IPS-15b (cell line): ENCODE results near the gene DROSHA.

Source experiments
- H3K27me3 ChIP-seq: one replicate; pipeline ENCODE4 v1.6.1; 2013; ENCODE audit warnings: low read length; ENCODE audit not compliant: control insufficient read depth, insufficient read depth
- H3K36me3 ChIP-seq: one replicate; pipeline ENCODE4 v1.6.1; 2013; ENCODE audit warnings: low read length; ENCODE audit not compliant: control insufficient read depth, insufficient read depth
- H3K4me1 ChIP-seq: one replicate; pipeline ENCODE4 v1.6.1; 2013; ENCODE audit warnings: mild to moderate bottlenecking, low read length; ENCODE audit not compliant: control insufficient read depth, insufficient read depth
- H3K4me3 ChIP-seq: one replicate; pipeline ENCODE4 v1.5.1; 2013; ENCODE audit warnings: low read depth, low read length
- H3K9ac ChIP-seq: one replicate; pipeline ENCODE4 v1.6.1; 2013; ENCODE audit warnings: low read depth, mild to moderate bottlenecking, low read length
- H3K9me3 ChIP-seq: one replicate; pipeline ENCODE4 v1.6.1; 2013; ENCODE audit warnings: mild to moderate bottlenecking, low read length; ENCODE audit not compliant: control insufficient read depth, insufficient read depth

The DROSHA gene

DNA sequence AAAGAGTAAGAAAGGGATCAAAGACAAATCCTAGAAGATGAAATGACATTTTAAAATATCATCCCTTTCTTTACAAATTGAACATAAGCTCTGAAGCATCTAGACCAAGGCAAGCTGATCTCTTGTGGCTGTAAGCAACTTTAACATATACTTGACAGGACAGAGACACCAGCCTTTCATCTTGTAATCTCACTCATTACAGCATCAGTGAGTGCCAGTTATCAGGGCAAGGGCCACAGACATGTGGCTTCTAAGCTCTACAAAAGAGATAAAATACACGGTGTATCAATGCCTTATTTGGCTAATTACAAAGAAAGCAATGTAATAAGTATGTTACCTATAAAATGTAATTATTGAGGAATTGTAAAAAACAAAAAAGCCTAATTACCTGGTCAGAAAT is 95.0 kb downstream of the DROSHA start:
- Histone ChIP-seq H3K4me1 (no peaks in the 10 kb centered on the region), H3K9ac (no peak overlapping the region), H3K36me3 (peaks cover 2% of the 10 kb centered on the region), H3K9me3 (no peaks in the 10 kb centered on the region), H3K27me3 (no peaks in the 10 kb centered on the region), H3K4me3 (no peak overlapping the region)

DNA sequence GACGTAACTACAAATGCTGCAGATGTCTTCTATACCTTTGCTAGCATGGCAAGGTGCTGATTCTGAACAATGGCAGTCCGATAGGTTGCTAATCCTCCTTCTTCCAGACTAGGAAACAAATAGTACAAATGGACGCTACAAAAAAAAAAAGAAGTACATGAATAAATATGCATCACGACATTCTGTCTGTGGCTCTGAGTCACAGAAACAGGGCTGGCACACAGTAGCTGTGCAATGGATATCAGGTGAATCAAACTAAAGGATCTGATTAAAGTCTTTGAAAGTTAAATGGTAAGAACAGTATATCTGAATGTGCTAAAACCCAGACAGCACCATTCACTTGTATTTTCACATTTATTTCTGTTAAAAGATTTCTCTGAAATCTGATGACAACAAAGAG is 96.2 kb downstream of the DROSHA start:
- no peaks in the 10 kb centered on the region for H3K27me3 ChIP-seq
- H3K36me3 ChIP-seq: peaks cover 2% of the 10 kb centered on the region
- H3K9ac ChIP-seq: no peak overlapping the region
- H3K4me3 ChIP-seq: no peak overlapping the region
- no peaks in the 10 kb centered on the region for H3K9me3 ChIP-seq
- H3K4me1 ChIP-seq: no peaks in the 10 kb centered on the region

GRCh38 chr5:31434898-31435297 is 97.0 kb downstream of the DROSHA start:
- H3K36me3 ChIP-seq: peaks cover 2% of the 10 kb centered on the region
- H3K9me3 ChIP-seq: no peaks in the 10 kb centered on the region
- H3K4me1 ChIP-seq: no peaks in the 10 kb centered on the region
- no peak overlapping the region for H3K4me3 ChIP-seq
- no peak overlapping the region for H3K9ac ChIP-seq
- no peaks in the 10 kb centered on the region for H3K27me3 ChIP-seq

DNA sequence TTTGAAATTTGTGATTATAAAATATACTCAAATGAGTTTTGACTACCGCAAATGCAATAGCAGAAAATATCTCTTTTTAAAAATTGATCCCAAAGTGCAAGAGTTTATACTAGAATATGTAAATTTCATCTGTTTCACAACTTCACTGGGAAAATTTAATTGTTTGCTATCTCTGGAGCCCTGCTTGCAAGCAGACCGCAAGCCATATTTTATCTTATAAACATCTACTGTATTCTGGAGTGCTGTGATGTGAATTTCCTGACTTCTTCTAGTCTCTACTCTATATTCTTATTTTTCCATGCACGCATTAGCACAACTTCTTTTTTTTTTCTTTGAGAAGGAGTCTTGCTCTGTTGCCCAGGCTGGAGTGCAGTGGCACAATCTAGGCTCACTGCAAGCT is 98.7 kb downstream of the DROSHA start:
- Histone ChIP-seq H3K4me1 (peaks cover 4% of the 10 kb centered on the region), H3K9ac (no peak overlapping the region), H3K9me3 (no peaks in the 10 kb centered on the region), H3K4me3 (no peak overlapping the region), H3K36me3 (no peaks in the 10 kb centered on the region), H3K27me3 (no peaks in the 10 kb centered on the region)

DNA sequence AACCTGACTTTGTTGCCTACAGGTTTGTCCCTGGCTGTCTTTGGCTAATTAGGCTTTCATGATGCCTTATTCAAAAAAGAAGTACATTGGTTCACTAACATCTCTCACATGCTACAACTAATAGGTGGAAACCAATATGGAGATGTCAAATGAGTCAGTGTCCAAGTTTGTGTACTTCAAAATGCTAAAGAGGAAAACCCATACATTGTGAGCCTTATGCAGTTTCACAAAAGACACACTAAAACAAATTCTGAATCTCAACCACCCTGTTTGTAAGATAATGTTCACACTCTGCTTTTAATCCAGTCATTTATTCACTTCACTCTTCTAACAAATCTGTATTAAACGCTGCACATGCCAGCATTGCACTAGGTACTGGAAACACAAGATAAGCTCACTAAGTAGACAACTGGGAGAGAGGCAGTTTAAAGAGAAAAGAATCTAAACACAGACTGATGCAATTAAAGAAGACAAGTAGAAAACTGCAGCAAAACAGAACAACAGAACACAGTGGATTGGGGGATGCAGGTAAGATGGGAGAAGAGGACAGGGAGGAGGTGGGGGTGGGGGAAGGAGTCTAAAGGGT is 104.1 kb downstream of the DROSHA start:
- H3K36me3 ChIP-seq: no peaks in the 10 kb centered on the region
- peaks cover 18% of the 10 kb centered on the region for H3K4me1 ChIP-seq
- H3K9ac ChIP-seq: no peak overlapping the region
- no peaks in the 10 kb centered on the region for H3K9me3 ChIP-seq
- H3K27me3 ChIP-seq: no peaks in the 10 kb centered on the region
- no peak overlapping the region for H3K4me3 ChIP-seq

GRCh38 chr5:31427013-31427723 is 104.7 kb downstream of the DROSHA start:
- Histone ChIP-seq H3K4me1 (peaks cover 18% of the 10 kb centered on the region), H3K9ac (no peak overlapping the region), H3K9me3 (no peaks in the 10 kb centered on the region), H3K4me3 (no peak overlapping the region), H3K36me3 (no peaks in the 10 kb centered on the region), H3K27me3 (no peaks in the 10 kb centered on the region)

DNA sequence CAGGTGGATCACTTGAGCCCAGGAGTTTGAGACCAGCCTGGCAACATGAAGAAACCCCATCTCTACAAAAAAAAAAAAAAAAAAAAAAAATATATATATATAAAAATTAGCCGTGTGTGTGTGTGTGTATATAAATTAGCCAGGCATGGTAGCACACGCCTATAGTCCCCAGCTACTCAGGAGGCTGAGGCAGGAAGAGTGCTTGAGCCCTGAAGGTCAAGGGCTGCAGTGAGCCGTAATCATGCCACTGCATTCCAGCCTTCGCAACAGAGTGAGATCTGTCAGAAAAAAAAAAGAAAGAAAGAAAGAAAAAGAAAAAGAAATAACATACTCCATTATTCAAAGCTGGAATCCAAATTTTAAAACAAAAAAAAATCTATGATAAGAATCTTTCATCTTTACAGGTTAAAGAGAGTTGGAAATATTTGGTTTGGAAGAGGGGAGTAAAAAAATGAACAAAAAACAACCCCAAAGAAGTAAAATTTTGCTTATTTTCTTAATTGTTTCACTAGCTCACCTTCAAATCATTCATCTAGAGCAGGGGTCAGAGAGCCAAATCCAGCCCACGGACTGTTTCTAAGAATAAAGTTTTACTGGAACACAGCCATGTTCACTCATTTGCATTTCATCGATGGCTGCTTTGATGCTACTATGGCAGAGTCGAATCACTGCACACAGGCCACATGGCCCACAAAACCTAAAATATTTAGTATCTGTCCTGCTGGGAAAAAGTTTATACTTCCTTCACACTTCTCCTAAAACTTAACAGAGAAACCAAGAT is 109.9 kb downstream of the DROSHA start:
- Histone ChIP-seq H3K36me3 (peaks cover 7% of the 10 kb centered on the region), H3K9ac (no peak overlapping the region), H3K4me3 (no peak overlapping the region), H3K9me3 (no peaks in the 10 kb centered on the region), H3K27me3 (no peaks in the 10 kb centered on the region), H3K4me1 (peaks cover 3% of the 10 kb centered on the region)

DNA sequence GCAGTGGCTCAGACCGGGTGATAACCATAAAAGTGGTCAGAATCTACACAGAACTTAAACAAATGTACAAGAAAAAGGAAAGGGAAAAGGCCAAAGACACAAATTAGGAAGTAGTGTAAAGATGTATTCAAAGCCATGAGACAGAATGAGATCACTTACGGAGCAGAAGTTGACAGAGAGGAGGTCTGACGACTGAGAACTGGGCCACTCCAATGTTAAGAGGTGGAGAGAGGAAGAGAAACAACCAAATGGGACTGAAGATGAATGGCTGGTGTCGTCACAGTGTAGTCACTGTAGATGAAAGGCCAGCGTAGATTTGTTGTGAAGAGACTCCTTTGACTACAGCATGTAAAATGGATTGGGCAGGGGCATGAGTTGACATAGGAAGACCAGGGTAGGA is 114.4 kb downstream of the DROSHA start:
- Histone ChIP-seq H3K27me3 (no peaks in the 10 kb centered on the region), H3K36me3 (peaks cover 7% of the 10 kb centered on the region), H3K9ac (no peak overlapping the region), H3K4me3 (no peak overlapping the region), H3K4me1 (no peaks in the 10 kb centered on the region), H3K9me3 (no peaks in the 10 kb centered on the region)

- Histone ChIP-seq H3K4me3 (no peak overlapping the region), H3K36me3 (peaks cover 7% of the 10 kb centered on the region), H3K27me3 (no peaks in the 10 kb centered on the region)
Observed at GRCh38 chr5:31416547-31416946, 115.3 kb downstream of the DROSHA start.

GRCh38 chr5:31415960-31416359 is 115.9 kb downstream of the DROSHA start:
- Histone ChIP-seq H3K9me3 (no peaks in the 10 kb centered on the region), H3K9ac (no peak overlapping the region), H3K27me3 (no peaks in the 10 kb centered on the region), H3K36me3 (peaks cover 7% of the 10 kb centered on the region), H3K4me3 (no peak overlapping the region), H3K4me1 (no peaks in the 10 kb centered on the region)

More at GRCh38 chr5:31416547-31416946, 115.3 kb downstream of the DROSHA start:
- Histone ChIP-seq H3K9me3 (no peaks in the 10 kb centered on the region), H3K4me1 (no peaks in the 10 kb centered on the region), H3K9ac (no peak overlapping the region)

DNA sequence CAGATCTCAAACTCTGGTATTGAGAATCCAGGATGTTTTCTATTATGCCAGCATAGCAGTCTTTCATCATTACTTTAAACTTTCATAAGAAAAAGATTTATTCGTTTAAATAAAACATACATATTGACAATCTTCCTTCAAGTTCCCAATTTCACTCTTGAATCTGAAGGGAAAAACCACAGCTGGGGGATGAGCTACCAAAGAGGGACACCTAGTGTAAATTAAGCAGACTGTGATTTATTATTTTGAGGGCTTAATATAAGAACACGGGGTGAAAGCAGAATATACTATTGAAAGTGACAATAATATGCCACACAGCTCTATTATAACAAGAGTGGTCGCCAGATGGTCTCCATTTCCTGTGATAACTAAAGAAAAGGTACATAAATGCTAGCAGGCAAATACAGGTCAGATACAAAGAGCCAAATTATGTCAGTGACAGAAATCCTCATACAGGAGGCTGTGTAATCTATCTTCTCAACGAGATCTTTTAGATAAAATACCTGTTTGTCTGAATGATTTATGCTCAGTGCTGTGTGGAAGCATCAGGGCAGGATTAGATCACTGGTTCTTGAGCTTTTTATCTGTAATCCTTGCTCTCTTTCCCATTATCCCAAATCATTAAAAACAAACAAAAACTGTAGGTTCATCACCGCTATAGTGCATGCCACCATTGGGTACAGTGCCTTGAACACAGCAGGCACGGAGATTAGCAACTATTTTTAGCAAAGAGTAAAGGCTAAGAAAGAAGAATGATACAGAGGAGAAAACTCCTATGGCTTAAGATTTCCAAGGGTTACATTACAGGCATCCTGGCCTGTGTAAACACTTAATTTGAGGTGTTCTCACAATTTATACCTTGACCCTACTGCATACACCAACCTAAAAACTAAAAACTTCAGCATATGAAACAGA is 116.6 kb downstream of the DROSHA start:
- Histone ChIP-seq H3K36me3 (peaks cover 7% of the 10 kb centered on the region), H3K27me3 (no peaks in the 10 kb centered on the region), H3K9me3 (no peaks in the 10 kb centered on the region), H3K9ac (no peak overlapping the region), H3K4me1 (no peaks in the 10 kb centered on the region), H3K4me3 (no peak overlapping the region)
